NCI-H1417 (cell line): ENCODE data around the gene LRRFIP2.
A peak's percentile ranks its signal among the peaks of the same experiment; 100 is the strongest.

Experiments
- DNase-seq, 3 experiments: peaks; one replicate each; lab custom pipeline; 2025; lab: John Stamatoyannopoulos, UW

The LRRFIP2 gene

GRCh38 chr3:37115446-37115845, 58.9 kb downstream of the LRRFIP2 start:
- DNase-seq, result no peak

- DNase-seq, result no peak
Observed at GRCh38 chr3:37114251-37115145, 59.9 kb downstream of the LRRFIP2 start.

- no peak for DNase-seq
Observed at GRCh38 chr3:37112987-37113386, 61.4 kb downstream of the LRRFIP2 start.

- peak in 1 of 3 experiments; percentile 0 for DNase-seq
Observed at GRCh38 chr3:37111199-37111598, 63.2 kb downstream of the LRRFIP2 start.

- DNase-seq, result no peak
Observed at GRCh38 chr3:37107846-37108245, 66.5 kb downstream of the LRRFIP2 start.

- DNase-seq, result no peak
Observed at GRCh38 chr3:37103103-37103808, 71.1 kb downstream of the LRRFIP2 start.

- no peak for DNase-seq
Observed at GRCh38 chr3:37100411-37100810, 74.0 kb downstream of the LRRFIP2 start.

GRCh38 chr3:37099469-37099868, 74.9 kb downstream of the LRRFIP2 start:
- DNase-seq, result no peak

- DNase-seq, result no peak
Observed at GRCh38 chr3:37098884-37099283, 75.5 kb downstream of the LRRFIP2 start.

- DNase-seq, result no peak
Observed at GRCh38 chr3:37097776-37098175, 76.6 kb downstream of the LRRFIP2 start.

- no peak for DNase-seq
Observed at GRCh38 chr3:37096975-37097374, 77.4 kb downstream of the LRRFIP2 start.

- no peak for DNase-seq
Observed at GRCh38 chr3:37096288-37096687, 78.1 kb downstream of the LRRFIP2 start.

- no peak for DNase-seq
Observed at GRCh38 chr3:37094636-37095035, 79.7 kb downstream of the LRRFIP2 start.

GRCh38 chr3:37093481-37093880, 80.9 kb downstream of the LRRFIP2 start:
- DNase-seq, result no peak

GRCh38 chr3:37092484-37092883, 81.9 kb downstream of the LRRFIP2 start:
- DNase-seq, result no peak

- DNase-seq, result no peak
Observed at GRCh38 chr3:37087870-37088269, 86.5 kb downstream of the LRRFIP2 start.

- DNase-seq, result no peak
Observed at GRCh38 chr3:37086918-37087317, 87.5 kb downstream of the LRRFIP2 start.

- no peak for DNase-seq
Observed at GRCh38 chr3:37082317-37082716, 92.1 kb downstream of the LRRFIP2 start.

- DNase-seq, result no peak
Observed at GRCh38 chr3:37075955-37076354, 98.4 kb downstream of the LRRFIP2 start.

GRCh38 chr3:37074178-37074577, 100.2 kb downstream of the LRRFIP2 start:
- no peak for DNase-seq

- DNase-seq, result no peak
Observed at GRCh38 chr3:37072892-37073291, 101.5 kb downstream of the LRRFIP2 start.

GRCh38 chr3:37071921-37072320, 102.5 kb downstream of the LRRFIP2 start:
- no peak for DNase-seq

GRCh38 chr3:37068031-37068430, 106.4 kb downstream of the LRRFIP2 start:
- DNase-seq, result no peak
